Islet of Langerhans (tissue), 1 donor: ENCODE results near the gene CAMK2D.

Experiments used
- FAIRE-seq: peaks from one replicate; lab custom pipeline; 2011; peaks lifted over from hg19 to GRCh38; lab: Jason Lieb, UNC

CAMK2D gene

GRCh38 chr4:113471146-113471860, 290.2 kb downstream of the CAMK2D start:
- no peak for FAIRE-seq

GRCh38 chr4:113469926-113470325, 291.6 kb downstream of the CAMK2D start:
- no peak for FAIRE-seq

- FAIRE-seq, result no peak
Measured at GRCh38 chr4:113469023-113469390, 292.5 kb downstream of the CAMK2D start.

GRCh38 chr4:113468165-113469022, 293.1 kb downstream of the CAMK2D start:
- peak; percentile 94 for FAIRE-seq

GRCh38 chr4:113467581-113467980, 294.0 kb downstream of the CAMK2D start:
- peak; percentile 87 for FAIRE-seq

GRCh38 chr4:113462286-113462685, 299.3 kb downstream of the CAMK2D start:
- peak; percentile 9 for FAIRE-seq

- no peak for FAIRE-seq
Measured at GRCh38 chr4:113461281-113461680, 300.3 kb downstream of the CAMK2D start.

GRCh38 chr4:113457886-113458285, 303.7 kb downstream of the CAMK2D start:
- FAIRE-seq, result no peak

GRCh38 chr4:113457121-113457520, 304.4 kb downstream of the CAMK2D start:
- FAIRE-seq, result no peak

- no peak for FAIRE-seq
Measured at GRCh38 chr4:113455061-113455460, 306.5 kb downstream of the CAMK2D start.

GRCh38 chr4:113452868-113453620, 308.5 kb downstream of the CAMK2D start:
- FAIRE-seq, result no peak

- no peak for FAIRE-seq
Measured at GRCh38 chr4:113452152-113452551, 309.4 kb downstream of the CAMK2D start.

GRCh38 chr4:113450295-113451080, 311.1 kb downstream of the CAMK2D start:
- FAIRE-seq, result no peak

GRCh38 chr4:113449410-113449974, 312.0 kb downstream of the CAMK2D start:
- FAIRE-seq, result no peak

- FAIRE-seq, result no peak
Measured at GRCh38 chr4:113447769-113448168, 313.8 kb downstream of the CAMK2D start.

- FAIRE-seq, result no peak
Measured at GRCh38 chr4:113447061-113447460, 314.5 kb downstream of the CAMK2D start.

- FAIRE-seq, result peak; percentile 49
Measured at GRCh38 chr4:113446019-113446418, 315.5 kb downstream of the CAMK2D start.

GRCh38 chr4:113445286-113445685, 316.3 kb downstream of the CAMK2D start:
- no peak for FAIRE-seq

- FAIRE-seq, result no peak
Measured at GRCh38 chr4:113444386-113444785, 317.2 kb downstream of the CAMK2D start.

- no peak for FAIRE-seq
Measured at GRCh38 chr4:113442826-113443225, 318.7 kb downstream of the CAMK2D start.

- no peak for FAIRE-seq
Measured at GRCh38 chr4:113440371-113440770, 321.2 kb downstream of the CAMK2D start.

- FAIRE-seq, result no peak
Measured at GRCh38 chr4:113438596-113438995, 322.9 kb downstream of the CAMK2D start.
